Occipital lobe (tissue), 2 donors: ENCODE results near the gene VSTM4. TPM values are rescaled to one million over a fixed set of nuclear protein-coding genes. Genes with fewer than 3 reads are reported as not detected.

ENCODE experiments used
- DNase-seq: peaks from one replicate; lab custom pipeline; 2025; lab: John Stamatoyannopoulos, UW
- total RNA-seq: library from RNA; depleted of rRNA; stranded (reverse); fragments of >200 nt; gene quantifications from one replicate; pipeline ENCODE4 v1.2.3, GENCODE V29; 2014

Gene VSTM4, protein sequence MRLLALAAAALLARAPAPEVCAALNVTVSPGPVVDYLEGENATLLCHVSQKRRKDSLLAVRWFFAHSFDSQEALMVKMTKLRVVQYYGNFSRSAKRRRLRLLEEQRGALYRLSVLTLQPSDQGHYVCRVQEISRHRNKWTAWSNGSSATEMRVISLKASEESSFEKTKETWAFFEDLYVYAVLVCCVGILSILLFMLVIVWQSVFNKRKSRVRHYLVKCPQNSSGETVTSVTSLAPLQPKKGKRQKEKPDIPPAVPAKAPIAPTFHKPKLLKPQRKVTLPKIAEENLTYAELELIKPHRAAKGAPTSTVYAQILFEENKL
- 2.3 TPM for total RNA-seq

DNA sequence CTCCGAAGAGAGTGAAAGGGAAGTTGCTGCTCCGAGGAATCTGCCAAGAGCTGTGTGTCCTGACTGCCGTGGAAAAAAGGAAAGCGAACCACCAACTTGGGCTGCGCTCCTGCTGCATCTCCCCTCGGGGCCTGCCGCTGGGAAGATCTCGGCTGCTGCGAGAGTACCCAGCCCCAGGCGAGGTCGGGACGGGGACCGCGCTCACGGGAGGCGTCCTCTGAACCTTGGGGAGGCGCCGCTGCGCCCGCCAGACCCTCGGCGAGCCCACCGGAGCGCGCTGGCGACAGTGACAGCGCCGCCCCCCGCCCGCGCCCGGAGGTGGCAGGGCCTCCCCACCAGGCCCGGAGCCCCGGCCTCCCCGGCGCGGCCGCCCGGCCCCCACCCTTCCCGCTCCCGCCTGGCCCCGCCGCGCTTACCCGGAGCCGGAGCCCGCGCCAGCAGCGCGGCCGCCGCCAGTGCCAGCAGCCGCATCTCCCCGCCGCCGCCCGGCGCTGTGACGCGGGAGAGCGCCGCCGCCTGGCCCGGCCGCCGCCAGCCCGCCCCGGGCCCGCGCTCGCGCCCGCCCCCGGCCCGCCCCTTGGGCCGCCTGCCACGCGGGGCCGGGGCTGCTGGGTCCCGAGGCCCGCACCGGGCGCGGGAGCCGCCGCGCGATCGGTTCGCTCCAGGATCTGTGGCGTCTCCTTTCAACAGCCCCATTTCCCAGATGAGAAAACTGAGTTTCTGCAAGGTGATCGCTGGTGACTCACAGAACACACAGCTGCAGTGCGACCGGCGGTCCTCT lies at the start of gene VSTM4:
TSS of gene VSTM4 (minus strand) at position 508 of the 781 bp plus-strand sequence. CDS start at position 471, 37 bp downstream.
- DNase-seq: no peak

DNA sequence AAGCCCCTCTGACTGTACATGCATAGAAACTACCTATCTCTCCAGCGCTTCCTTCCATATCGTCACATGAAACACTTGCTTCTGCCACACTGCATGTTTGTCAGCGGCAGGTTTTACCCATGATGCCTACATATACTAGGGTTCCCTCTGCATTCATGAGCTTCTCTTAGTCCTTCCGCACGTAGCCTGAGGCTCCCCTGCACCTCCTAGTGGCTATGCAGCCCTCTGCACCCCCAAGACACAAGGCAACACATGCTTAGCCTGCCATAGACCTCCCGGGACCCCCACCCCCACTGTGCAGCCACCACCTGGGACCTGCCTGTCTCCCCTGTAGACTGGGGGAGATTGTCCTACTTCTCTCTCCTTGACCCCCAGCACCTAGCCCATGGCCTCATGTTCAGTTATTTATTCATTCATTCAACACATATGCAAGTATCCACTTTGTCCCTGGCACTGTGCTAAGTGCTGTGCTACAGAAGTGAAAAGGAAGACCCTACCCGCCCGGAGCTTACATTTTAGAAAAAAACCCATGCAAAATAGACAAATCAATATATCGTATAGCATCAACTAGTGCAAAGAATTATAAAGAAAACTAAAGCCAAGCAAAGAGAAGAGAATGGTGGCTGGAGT lies 49.4 kb upstream of the VSTM4 start:
- no peak for DNase-seq

GRCh38 chr10:49163741-49164140 lies 48.4 kb upstream of the VSTM4 start:
- no peak for DNase-seq

GRCh38 chr10:49162761-49163310 lies 47.5 kb upstream of the VSTM4 start:
- DNase-seq: no peak

- DNase-seq: no peak
Observed at GRCh38 chr10:49162063-49162462, 46.7 kb upstream of the VSTM4 start.

DNA sequence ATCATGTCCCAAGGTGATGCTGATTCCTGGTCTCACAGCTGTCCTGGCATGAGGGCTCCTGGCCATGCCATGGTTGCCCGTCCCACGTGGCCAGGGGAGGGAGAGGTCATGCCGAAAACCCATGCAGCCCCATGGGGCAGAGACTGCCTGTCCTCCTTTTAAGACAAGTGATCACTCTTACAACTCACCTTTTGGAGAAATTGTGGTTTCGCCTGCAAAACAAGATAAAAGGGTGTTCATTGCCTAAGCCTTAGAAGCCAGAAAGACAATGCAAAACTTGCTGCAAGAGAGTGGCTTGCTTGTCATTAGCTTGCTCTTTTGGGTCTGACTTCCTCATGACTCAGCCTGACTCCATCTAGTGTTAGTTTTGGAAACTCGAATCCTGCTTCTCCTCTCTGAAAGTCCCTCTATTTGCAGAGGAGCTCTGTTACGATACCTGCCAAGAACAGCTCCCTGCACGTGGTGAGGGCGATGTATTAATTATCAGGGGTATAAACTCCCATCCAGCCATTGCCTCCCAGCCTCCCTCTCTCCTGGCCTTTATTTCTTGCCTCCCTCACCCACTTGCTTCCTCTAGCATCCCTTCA lies 46.2 kb upstream of the VSTM4 start:
- no peak for DNase-seq

GRCh38 chr10:49160814-49161213 lies 45.5 kb upstream of the VSTM4 start:
- no peak for DNase-seq

- no peak for DNase-seq
Observed at GRCh38 chr10:49160110-49160509, 44.8 kb upstream of the VSTM4 start.

DNA sequence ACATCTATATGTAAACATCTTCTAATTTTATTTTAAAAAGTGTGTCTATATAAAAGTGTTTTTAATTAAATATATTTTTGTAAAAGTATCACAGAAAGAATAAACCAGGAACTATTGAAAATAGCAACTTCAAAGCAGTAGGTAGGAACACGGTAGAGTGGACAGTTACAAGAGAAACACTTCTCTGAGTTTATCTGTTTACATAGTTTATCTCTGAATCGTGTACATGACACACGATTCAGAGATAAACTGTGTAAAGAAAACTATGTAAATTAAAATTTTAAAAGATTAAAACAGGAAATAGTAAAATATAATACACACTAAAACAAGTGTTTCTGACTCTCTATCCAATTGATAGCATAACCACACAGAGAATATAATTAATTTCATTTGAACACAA lies 43.6 kb upstream of the VSTM4 start:
- no peak for DNase-seq

- DNase-seq: no peak
Observed at GRCh38 chr10:49158404-49158803, 43.1 kb upstream of the VSTM4 start.

DNA sequence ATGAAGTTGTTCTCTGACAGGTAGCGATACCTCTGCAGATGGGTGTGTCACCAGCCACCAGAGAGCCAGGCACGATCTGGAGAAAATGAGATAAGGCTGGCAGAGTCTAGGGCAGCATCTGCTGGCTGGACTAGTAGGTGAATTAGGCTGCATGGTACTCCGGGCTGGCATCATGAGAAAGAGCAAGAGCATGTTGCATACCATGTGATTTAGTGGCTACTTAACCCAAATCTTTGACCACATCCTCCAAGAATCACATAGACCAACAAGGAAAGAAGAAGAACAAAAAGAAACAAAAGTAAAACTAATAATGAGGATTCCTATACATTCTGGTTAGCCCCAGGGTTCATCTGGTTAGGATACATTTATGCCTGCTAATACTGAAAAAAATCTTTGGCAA lies 41.9 kb upstream of the VSTM4 start:
- DNase-seq: no peak

DNA sequence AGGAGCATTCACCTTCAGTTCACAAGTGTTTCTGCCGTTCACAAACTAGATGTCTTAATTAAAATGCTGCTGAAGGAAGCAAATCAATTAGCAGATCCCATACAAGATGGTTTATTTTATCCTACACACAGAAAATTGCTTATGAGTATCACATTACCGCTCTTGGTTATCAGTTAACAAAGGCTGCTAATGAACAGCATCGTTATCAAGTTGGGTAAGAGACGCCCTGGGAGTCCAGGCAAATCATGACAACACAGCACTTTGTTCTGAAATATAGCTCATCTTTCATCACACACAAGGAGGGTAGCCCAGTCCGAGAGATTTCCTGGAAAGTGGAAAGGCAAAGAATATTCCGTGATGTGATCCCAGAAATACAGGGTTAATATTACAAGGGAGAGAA lies 39.3 kb upstream of the VSTM4 start:
- DNase-seq: no peak

DNA sequence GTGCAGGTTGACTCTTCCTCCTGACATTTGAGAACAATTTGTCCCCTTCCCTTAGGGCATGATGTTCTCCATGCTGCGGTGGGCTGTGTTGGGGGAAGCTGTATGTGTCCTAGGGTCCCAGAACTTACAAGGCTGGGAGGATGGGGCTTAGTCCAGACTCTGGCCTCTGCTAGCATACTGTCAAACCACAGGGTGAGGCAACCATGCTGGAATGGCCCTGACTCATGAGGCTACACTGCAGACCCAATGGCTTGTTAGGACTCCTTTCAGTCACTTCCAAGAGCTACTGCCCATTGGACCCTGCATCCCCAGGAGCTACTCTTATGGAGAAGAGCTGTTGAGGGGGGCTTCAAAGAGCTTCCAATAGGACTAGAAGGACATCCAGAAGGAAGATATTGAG lies 38.6 kb upstream of the VSTM4 start:
- no peak for DNase-seq

DNA sequence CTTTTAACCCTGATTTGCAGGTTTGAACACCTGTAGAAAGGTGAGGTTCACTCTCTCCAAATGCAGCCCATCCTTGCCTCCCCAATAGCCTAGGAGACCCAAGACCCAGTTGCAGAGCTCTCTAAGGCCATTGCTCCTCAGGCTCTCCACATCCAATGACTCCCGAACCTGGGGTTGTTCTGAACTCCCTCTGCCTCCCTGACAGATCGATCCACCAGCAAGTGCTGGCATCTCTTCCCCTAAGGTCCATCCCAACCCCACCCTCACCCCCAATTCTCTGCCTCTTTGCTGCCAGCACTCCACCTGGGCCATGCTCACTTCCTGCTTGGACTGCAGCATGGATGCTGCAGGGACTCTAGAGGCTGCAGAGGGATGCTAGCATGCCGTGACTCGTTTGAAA lies 37.8 kb upstream of the VSTM4 start:
- no peak for DNase-seq

DNA sequence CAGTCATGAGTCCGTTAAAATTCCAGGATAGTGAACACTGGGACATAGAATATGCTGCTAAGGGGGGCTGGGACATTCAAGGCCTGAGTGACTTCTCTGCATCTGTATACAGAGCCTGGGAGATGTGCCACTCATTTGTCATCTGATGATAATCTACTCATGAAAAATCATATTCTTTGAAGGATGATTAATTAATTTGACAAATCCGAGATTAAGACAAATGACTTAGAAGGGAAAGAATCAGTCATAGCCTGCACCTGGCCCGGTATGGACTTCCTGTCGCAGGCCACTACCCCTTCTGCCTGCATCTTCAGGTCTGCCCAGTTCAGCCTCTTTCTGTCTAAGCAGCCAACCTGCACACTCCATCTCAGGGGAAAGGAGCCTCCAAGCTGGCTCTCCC lies 37.3 kb upstream of the VSTM4 start:
- no peak for DNase-seq

DNA sequence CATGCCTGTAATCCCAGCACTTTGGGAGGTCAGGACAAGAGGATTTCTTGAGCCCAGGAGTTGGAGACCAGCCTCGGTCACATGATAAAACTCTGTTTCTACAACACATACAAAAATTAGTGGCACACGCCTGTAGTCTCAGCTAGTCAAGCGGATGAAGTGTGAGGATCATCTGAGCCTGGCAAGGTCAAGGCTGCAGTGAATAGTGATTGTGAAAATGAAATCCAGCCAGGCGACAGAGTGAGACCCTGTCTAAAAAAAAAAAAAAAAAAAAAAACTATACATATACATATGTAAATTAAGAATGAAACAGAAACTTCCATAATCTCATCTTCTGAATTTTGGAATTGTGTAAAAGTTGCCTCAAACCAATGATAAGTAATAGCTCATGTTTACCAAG lies 36.7 kb upstream of the VSTM4 start:
- DNase-seq: no peak

DNA sequence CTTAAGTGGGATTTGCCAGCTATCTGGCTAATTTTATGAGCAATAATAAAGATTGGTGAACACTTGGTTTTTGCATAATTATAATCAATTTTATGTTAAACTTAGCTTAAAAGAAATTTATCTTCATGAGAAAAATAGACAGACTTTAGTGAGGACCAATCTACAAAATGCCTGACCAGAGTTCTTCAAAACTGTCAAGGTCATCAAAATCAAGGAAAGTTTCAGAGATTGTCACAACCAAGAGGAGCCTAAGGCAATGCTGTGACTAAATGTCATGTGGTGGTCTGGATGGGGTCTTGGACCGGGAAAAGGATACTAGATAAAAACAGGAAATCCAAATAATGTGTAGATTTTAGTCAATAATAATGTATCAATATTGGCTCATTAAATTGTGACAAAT lies 36.2 kb upstream of the VSTM4 start:
- no peak for DNase-seq

DNA sequence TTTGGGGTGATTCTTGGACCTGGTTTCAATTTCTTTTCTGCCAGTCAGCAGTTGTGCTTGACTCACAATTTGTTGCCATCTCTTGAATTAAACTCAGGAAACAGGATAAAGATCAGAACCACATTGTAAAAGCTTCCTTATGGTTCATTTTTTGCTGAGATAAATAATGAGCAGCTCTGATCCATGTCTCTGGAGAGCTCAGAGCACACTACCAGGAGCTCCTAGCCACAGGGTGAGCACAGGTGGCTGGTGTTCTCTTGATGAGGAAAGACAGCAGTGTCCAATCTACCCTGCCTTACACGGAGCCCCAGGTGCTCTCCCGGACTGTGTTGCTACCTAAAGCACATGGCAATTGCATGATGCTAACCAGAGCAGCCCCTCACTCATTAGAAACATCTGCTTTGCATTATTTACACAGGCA lies 35.7 kb upstream of the VSTM4 start:
- no peak for DNase-seq

- no peak for DNase-seq
Observed at GRCh38 chr10:49150426-49150825, 35.1 kb upstream of the VSTM4 start.

GRCh38 chr10:49149881-49150280 lies 34.6 kb upstream of the VSTM4 start:
- DNase-seq: no peak

DNA sequence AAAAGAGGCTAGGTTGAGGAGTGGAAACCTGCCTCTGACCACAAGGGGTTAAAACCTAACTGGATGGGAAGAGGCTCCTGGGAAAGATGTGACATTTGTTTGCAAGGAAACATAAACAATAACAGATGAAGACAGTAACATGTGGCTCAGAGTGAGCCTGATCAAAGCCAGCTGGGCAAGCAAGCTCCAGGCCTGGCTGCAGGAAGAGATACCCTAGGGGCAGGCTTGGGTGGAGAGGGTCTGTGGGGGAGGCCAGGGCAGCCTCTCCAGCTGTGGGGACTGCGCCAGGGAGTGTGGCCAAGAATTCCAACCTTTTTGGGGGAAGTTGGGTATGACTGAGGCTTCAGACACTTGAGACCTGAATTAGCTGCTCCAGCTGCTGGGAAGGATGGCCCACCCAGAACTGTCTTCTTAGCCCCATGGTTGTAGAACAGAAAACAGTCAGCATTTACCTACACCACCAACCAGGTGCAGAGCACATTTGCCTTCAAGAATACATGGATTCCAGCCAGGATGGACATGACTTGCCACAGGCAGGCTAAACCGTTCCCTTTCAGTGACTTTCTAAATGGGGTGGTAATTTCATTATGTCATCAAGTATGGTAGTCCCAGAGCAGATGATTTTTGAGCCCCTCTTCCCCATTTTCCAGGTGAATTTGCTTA lies 28.9 kb upstream of the VSTM4 start:
- DNase-seq: no peak
